ENCODE data around the gene CDK9. TPM values are rescaled to one million over a fixed set of nuclear protein-coding genes. Genes with fewer than 3 reads are reported as not detected.

Gene CDK9
- total RNA-seq, 6 experiments from 2014 or later = 49.4 to 107 (median 54.5) TPM

DNA sequence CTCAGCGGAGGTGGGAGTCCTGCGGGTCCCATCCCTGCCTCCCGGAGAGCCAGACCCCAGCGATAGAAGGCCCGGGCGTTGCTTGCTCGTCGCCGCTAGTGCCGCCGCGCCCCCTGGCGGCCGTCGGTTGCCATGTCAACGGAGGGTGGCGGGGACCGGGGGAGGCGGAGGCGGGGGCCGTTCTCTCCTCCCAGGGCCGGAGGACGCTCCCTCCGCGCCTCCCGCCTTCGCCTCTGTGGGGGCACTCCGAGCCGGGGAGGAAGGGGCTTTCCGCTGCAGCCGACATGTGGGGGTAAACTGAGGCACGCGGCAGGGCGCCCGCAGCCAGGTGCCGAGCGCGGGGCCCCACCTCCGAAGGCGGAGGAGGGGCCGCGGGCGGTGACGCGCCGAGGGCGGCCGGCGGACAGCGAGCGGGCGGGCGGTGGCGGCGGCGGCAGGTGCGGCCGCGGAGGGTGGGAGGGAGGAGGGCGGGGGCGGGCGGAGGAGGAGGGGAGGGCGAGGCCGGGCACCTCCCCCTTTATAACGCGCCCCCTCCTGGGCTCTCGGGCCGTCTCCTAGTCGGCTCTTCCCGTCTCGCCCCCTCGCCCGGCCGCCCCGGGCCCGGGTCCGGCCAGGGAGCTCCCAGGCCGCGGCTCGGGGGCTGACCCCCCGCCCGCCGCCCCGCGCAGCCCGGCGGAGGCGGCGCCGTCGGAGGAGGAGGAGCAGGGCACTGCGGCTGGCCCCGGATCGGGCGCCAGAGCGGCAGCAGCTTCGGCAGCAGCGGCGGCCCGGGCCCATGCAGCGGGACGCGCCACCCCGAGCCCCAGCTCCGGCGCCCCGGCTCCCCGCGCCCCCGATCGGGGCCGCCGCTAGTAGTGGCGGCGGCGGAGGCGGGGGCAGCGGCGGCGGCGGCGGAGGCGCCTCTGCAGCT, 556 bp upstream of the CDK9 start:
- peak; percentile 74 to 91 (median 82) for TF ChIP-seq CTCF (IDR thresholded peaks at IDR 0.05)
- TF ChIP-seq POLR2A (IDR thresholded peaks at IDR 0.05) = no peak
- intact Hi-C loops (cut with DNase I) = no loop called here
- H3K4me1 ChIP-seq = peaks cover 0 to 37% (median 17%) of the 10 kb centered on the region in 4 donors
- peak; percentile 90 to 92 (median 90) for DNase-seq
- peaks cover 4 to 33% (median 19%) of the 10 kb centered on the region in 4 donors for H3K36me3 ChIP-seq
- peak; percentile 39 to 67 (median 58) for ATAC-seq
- H3K4me3 ChIP-seq = peak overlapping the region; percentile 78 to 100 (median 100)
- H3K27ac ChIP-seq = peak overlapping the region; percentile 56 to 98 (median 92)
- H3K9me3 ChIP-seq = no peaks in the 10 kb centered on the region
- WGBS (ENCODE audit: insufficient coverage, low coverage, low lambda C conversion rate, missing lambda C conversion rate) = 0% methylated on average over 5 of the region's 123 CpGs
- no peaks in the 10 kb centered on the region for H3K27me3 ChIP-seq

DNA sequence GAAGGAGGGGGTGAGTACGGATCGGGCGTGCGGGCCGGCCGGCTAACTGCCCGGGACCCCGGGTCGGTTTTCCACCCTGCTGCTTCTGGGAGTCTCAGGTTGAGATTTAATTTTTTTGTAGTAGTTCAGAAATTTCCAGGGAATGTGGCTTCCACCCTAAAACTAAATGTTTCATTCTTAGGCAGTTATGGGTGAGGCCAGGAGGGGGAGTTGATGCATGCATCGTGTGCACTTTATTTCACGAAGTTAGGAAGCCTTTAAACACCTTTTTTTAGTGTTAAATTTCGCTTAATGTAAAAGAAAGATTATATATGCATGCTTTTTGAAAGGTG, 905 bp downstream of the CDK9 start:
- Histone ChIP-seq H3K4me3 (peak overlapping the region; percentile 78 to 100 (median 100)), H3K27me3 (no peaks in the 10 kb centered on the region), H3K9me3 (no peaks in the 10 kb centered on the region), H3K4me1 (peaks cover 0 to 51% (median 23%) of the 10 kb centered on the region in 4 donors), H3K36me3 (peaks cover 4 to 43% (median 26%) of the 10 kb centered on the region in 4 donors), H3K27ac (peak overlapping the region; percentile 73 to 98 (median 92))
- DNase-seq (no peak), ATAC-seq (no peak)
- TF ChIP-seq CTCF (IDR thresholded peaks at IDR 0.05) = peak; percentile 33 to 46 (median 38)
- TF ChIP-seq POLR2A (IDR thresholded peaks at IDR 0.05) = no peak
- intact Hi-C loops (cut with DNase I) = no loop called here
- WGBS (ENCODE audit: insufficient coverage, low coverage, low lambda C conversion rate, missing lambda C conversion rate) = 0% methylated on average over 12 of the region's 12 CpGs

DNA sequence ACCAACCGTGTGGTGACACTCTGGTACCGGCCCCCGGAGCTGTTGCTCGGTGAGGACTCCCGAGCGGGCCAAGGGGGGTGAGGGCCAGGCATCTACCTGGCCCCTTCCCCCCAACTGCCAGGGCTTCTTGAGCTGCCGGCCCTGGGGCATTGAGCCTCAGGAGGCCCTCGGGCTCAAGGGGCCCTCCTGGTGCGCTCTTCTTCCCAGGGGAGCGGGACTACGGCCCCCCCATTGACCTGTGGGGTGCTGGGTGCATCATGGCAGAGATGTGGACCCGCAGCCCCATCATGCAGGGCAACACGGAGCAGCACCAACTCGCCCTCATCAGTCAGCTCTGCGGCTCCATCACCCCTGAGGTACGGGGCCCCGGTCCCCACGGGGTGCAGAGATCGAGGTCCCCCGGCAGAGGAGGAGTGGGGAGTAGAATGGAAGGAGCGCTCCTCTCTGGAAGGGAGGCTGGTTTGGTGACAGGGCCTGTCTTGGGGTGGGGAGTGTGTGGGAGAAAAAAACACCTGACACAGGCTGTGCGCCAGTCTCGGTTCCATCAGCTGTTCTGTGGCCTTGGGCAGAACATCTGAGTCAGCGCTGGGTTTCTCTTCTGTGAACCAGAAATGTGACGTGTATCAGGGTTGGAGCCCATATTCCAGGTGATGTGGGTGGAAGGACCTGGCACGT, 2.6 kb downstream of the CDK9 start:
- WGBS (ENCODE audit: insufficient coverage, low coverage, low lambda C conversion rate, missing lambda C conversion rate) = 64% methylated on average over 8 of the region's 26 CpGs
- ATAC-seq (peak; percentile 0 to 37 (median 4)), DNase-seq (peak; percentile 76 to 82 (median 81))
- no peak overlapping the region for H3K4me3 ChIP-seq
- no peaks in the 10 kb centered on the region for H3K9me3 ChIP-seq
- peaks cover 4 to 43% (median 26%) of the 10 kb centered on the region in 4 donors for H3K36me3 ChIP-seq
- TF ChIP-seq CTCF (IDR thresholded peaks at IDR 0.05) (no peak), POLR2A (IDR thresholded peaks at IDR 0.05) (no peak)
- H3K27ac ChIP-seq = peak overlapping the region; percentile 71 to 98 (median 81)
- intact Hi-C loops (cut with DNase I) = no loop called here
- H3K27me3 ChIP-seq = no peaks in the 10 kb centered on the region
- peaks cover 0 to 69% (median 30%) of the 10 kb centered on the region in 4 donors for H3K4me1 ChIP-seq

DNA sequence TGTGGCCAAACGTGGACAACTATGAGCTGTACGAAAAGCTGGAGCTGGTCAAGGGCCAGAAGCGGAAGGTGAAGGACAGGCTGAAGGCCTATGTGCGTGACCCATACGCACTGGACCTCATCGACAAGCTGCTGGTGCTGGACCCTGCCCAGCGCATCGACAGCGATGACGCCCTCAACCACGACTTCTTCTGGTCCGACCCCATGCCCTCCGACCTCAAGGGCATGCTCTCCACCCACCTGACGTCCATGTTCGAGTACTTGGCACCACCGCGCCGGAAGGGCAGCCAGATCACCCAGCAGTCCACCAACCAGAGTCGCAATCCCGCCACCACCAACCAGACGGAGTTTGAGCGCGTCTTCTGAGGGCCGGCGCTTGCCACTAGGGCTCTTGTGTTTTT, 3.3 kb downstream of the CDK9 start:
- Histone ChIP-seq H3K36me3 (peaks cover 4 to 43% (median 26%) of the 10 kb centered on the region in 4 donors), H3K9me3 (no peaks in the 10 kb centered on the region), H3K4me1 (peaks cover 0 to 75% (median 34%) of the 10 kb centered on the region in 4 donors), H3K4me3 (peak overlapping the region in 1 of 3 donors; percentile 20), H3K27me3 (no peaks in the 10 kb centered on the region), H3K27ac (peak overlapping the region; percentile 71 to 98 (median 81))
- 59% methylated on average over 7 of the region's 25 CpGs for WGBS (ENCODE audit: insufficient coverage, low coverage, low lambda C conversion rate, missing lambda C conversion rate)
- ATAC-seq = peak; percentile 34 to 37 (median 36)
- intact Hi-C loops (cut with DNase I) = no loop called here
- TF ChIP-seq POLR2A (IDR thresholded peaks at IDR 0.05) = peak; percentile 49
- TF ChIP-seq CTCF (IDR thresholded peaks at IDR 0.05) = no peak
- DNase-seq = peak; percentile 82 to 95 (median 93)

Data from right lobe of liver (tissue), 6 donors.